ENCODE data around the gene ZBTB24.

The ZBTB24 gene

DNA sequence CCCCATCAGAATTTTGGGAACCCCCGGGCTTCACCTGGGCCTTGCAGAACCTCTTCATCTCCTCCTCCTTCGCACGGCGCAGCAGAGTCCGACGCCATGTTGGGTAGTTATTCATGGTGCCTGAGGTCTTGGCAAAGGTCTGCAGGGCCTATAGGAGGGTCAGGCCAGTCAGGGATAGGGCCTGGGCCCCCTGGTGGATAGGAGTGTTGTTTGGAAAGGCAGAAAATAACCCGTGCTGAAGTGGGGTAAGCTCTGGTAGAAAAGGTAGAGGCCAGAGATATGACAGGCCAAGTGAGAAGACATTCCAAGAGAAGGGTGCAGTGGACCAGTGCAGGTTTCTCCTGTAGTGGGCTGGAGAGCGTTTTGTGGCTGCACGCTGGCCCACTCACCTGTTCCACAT is 37.6 kb downstream of the ZBTB24 start:
- no peaks in the 10 kb centered on the region for H3K27me3 ChIP-seq (ENCODE audit: control insufficient read depth, insufficient read depth, low read length)
- TF ChIP-seq, protein P1, sequence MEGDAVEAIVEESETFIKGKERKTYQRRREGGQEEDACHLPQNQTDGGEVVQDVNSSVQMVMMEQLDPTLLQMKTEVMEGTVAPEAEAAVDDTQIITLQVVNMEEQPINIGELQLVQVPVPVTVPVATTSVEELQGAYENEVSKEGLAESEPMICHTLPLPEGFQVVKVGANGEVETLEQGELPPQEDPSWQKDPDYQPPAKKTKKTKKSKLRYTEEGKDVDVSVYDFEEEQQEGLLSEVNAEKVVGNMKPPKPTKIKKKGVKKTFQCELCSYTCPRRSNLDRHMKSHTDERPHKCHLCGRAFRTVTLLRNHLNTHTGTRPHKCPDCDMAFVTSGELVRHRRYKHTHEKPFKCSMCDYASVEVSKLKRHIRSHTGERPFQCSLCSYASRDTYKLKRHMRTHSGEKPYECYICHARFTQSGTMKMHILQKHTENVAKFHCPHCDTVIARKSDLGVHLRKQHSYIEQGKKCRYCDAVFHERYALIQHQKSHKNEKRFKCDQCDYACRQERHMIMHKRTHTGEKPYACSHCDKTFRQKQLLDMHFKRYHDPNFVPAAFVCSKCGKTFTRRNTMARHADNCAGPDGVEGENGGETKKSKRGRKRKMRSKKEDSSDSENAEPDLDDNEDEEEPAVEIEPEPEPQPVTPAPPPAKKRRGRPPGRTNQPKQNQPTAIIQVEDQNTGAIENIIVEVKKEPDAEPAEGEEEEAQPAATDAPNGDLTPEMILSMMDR (IDR thresholded peaks at IDR 0.05): no peak
- no peak overlapping the region for H3K4me2 ChIP-seq (ENCODE audit: low read length)
- H2AFZ ChIP-seq: no peak overlapping the region
- peaks cover 19% of the 10 kb centered on the region for H3K4me1 ChIP-seq
- H3K36me3 ChIP-seq (ENCODE audit: control insufficient read depth, insufficient read depth, low read length): no peaks in the 10 kb centered on the region
- no peak overlapping the region for H3K4me3 ChIP-seq (ENCODE audit: low read depth, low read length)
- no peak overlapping the region for H3K9ac ChIP-seq
- H3K27ac ChIP-seq: no peak overlapping the region
- no peaks in the 10 kb centered on the region for H3K79me2 ChIP-seq
- no peaks in the 10 kb centered on the region for H3K9me3 ChIP-seq (ENCODE audit: control insufficient read depth, low read length)

DNA sequence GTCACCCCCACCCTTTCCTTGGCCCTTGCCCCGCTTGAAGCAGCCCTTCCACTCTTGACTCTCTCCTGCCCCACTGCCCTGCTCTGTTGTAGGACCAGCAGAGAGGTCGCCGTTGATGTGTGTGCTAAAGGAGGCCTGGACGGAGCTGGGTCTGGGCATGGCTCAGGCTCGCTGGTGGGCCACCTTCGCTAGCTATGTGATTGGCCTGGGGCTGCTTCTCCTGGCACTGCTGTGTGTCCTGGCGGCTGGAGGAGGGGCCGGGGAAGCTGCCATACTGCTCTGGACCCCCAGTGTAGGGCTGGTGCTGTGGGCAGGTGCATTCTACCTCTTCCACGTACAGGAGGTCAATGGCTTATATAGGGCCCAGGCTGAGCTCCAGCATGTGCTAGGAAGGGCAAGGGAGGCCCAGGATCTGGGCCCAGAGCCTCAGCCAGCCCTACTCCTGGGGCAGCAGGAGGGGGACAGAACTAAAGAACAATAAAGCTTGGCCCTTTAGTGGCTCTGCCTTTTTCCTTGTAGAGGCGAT is 39.5 kb downstream of the ZBTB24 start:
- Histone ChIP-seq H3K4me1 (peaks cover 15% of the 10 kb centered on the region), H3K36me3 (ENCODE audit: control insufficient read depth, insufficient read depth, low read length) (no peaks in the 10 kb centered on the region), H3K27me3 (ENCODE audit: control insufficient read depth, insufficient read depth, low read length) (no peaks in the 10 kb centered on the region), H3K4me3 (ENCODE audit: low read depth, low read length) (no peak overlapping the region), H3K4me2 (ENCODE audit: low read length) (no peak overlapping the region), H2AFZ (no peak overlapping the region), H3K9ac (no peak overlapping the region), H3K9me3 (ENCODE audit: control insufficient read depth, low read length) (no peaks in the 10 kb centered on the region), H3K27ac (no peak overlapping the region), H3K79me2 (no peaks in the 10 kb centered on the region)
- TF ChIP-seq, protein P1 (IDR thresholded peaks at IDR 0.05): no peak

DNA sequence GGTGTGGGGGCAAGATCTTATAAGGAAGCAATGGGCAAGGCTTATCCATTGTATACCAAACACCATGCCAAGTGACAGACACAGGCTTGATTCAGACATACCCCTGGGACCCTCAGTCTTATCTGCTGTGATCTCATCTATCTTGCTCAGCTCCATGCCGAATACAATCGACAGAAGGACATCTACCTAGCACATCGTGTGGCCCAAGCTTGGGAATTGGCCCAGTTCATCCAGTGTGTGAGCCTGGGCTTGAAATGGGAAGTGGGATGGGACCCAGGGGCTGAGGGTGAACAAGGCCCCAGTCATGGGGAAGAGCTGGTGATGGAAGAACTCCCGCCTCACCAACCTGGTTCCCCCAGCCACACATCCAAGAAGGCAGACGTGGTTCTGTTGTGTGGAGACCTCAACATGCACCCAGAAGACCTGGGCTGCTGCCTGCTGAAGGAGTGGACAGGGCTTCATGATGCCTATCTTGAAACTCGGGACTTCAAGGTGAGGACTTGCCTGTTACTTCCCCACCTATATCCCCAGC is 40.6 kb downstream of the ZBTB24 start:
- Histone ChIP-seq H3K4me3 (ENCODE audit: low read depth, low read length) (no peak overlapping the region), H3K36me3 (ENCODE audit: control insufficient read depth, insufficient read depth, low read length) (no peaks in the 10 kb centered on the region), H3K27ac (no peak overlapping the region)

DNA sequence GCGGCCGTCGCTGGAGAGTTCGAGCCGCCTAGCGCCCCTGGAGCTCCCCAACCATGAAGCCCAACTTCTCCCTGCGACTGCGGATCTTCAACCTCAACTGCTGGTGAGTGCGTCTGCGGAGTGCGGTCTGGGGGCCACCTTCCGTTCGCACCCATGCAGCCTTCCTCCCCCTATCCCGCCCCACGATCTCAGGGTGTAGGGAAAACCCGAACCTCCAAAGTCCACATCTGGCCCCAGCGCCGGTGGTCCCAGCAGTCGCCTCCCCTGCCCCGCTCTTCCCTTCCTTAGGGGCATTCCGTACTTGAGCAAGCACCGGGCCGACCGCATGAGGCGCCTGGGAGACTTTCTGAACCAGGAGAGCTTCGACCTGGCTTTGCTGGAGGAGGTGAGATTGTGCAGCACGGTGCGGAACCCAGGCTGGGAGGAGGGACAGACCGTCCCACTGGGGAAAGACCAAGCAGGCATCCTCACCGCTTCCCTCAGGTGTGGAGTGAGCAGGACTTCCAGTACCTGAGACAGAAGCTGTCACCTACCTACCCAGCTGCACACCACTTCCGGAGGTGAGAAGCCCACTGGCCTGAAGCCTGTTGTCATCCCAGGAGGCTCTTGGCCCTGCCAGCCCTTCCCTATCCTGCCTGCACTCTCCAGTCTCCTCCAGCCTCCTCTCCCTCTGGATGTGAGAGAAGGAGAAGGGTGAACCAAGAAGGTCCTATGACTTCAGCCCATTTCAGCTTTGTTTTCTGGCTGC is 41.8 kb downstream of the ZBTB24 start:
- TF ChIP-seq, protein P1 (IDR thresholded peaks at IDR 0.05): no peak
- Histone ChIP-seq H3K36me3 (ENCODE audit: control insufficient read depth, insufficient read depth, low read length) (no peaks in the 10 kb centered on the region), H2AFZ (peak overlapping the region; percentile 88), H3K79me2 (no peaks in the 10 kb centered on the region), H3K27me3 (ENCODE audit: control insufficient read depth, insufficient read depth, low read length) (no peaks in the 10 kb centered on the region), H3K4me3 (ENCODE audit: low read depth, low read length) (peak overlapping the region; percentile 97), H3K27ac (peak overlapping the region; percentile 61), H3K9me3 (ENCODE audit: control insufficient read depth, low read length) (no peaks in the 10 kb centered on the region), H3K4me1 (peaks cover 15% of the 10 kb centered on the region), H3K4me2 (ENCODE audit: low read length) (peak overlapping the region; percentile 96), H3K9ac (peak overlapping the region; percentile 58)

More for the DNA sequence above, 40.6 kb downstream of the ZBTB24 start:
- Histone ChIP-seq H3K79me2 (no peaks in the 10 kb centered on the region), H3K9ac (no peak overlapping the region), H3K4me2 (ENCODE audit: low read length) (no peak overlapping the region), H3K9me3 (ENCODE audit: control insufficient read depth, low read length) (no peaks in the 10 kb centered on the region), H3K27me3 (ENCODE audit: control insufficient read depth, insufficient read depth, low read length) (no peaks in the 10 kb centered on the region), H2AFZ (no peak overlapping the region), H3K4me1 (peaks cover 15% of the 10 kb centered on the region)
- TF ChIP-seq, protein P1 (IDR thresholded peaks at IDR 0.05): no peak
